HEK293 (cell line): ENCODE measurements around the gene SLC2A8.

Experiments
- CTCF ChIA-PET: fragments of 350-600 bp; formaldehyde crosslinking; extraction: SDS; loops from one replicate; lab custom pipeline; 2021; ENCODE audit warnings: antibody characterized with exemption; lab: Yijun Ruan, JAX
- POLR2A ChIA-PET: fragments of 300-600 bp; formaldehyde crosslinking; extraction: SDS; loops from one replicate; lab custom pipeline; 2020; ENCODE audit warnings: antibody characterized with exemption, inconsistent platforms; lab: Yijun Ruan, JAX
- H3K27ac ChIP-seq: fragments of 200-500 bp; sonication (Bioruptor generic); 2 replicates; pipeline ENCODE4 v1.5.1; 2014; ENCODE audit warnings: low read depth, low read length, control low read depth, inconsistent platforms; ENCODE audit errors: extremely low read depth
- H3K36me3 ChIP-seq, 2 experiments: fragments of 200-500 bp in 1 of 2; sonication (Bioruptor generic) in 1 of 2; 1 replicate in 1 of 2; 2 replicates in 1 of 2; pipeline ENCODE4 v1.5.1; 2014 to 2017; ENCODE audit warnings: inconsistent platforms in 2 of 2, low read length in 2 of 2; ENCODE audit not compliant: control insufficient read depth in 2 of 2, insufficient read depth in 1 of 2
- H3K4me1 ChIP-seq: fragments of 200-500 bp; sonication (Bioruptor generic); 2 replicates; pipeline ENCODE4 v1.5.1; 2014; ENCODE audit warnings: mild to moderate bottlenecking, low read length, inconsistent platforms; ENCODE audit not compliant: control insufficient read depth, insufficient read depth
- H3K4me3 ChIP-seq: 2 replicates; pipeline ENCODE4 v1.5.1; 2011; ENCODE audit warnings: low read depth, mild to moderate bottlenecking, control low read depth, low read length, moderate library complexity
- H3K9me3 ChIP-seq: fragments of 200-500 bp; sonication (Bioruptor generic); 2 replicates; pipeline ENCODE4 v1.5.1; 2014; ENCODE audit warnings: low read depth, low read length, inconsistent platforms; ENCODE audit not compliant: control insufficient read depth, insufficient read depth
- ATF2 ChIP-seq: fragments of 450-650 bp; formaldehyde crosslinking; IDR thresholded peaks from 2 replicates; pipeline ENCODE4 v1.5.1; 2016; ENCODE audit warnings: missing biosample characterization, missing genetic modification characterization, low read depth
- KLF16 ChIP-seq: fragments of 450-650 bp; formaldehyde crosslinking; IDR thresholded peaks from 2 replicates; pipeline ENCODE4 v1.5.1; 2017; ENCODE audit warnings: missing biosample characterization, missing genetic modification characterization
- OVOL3 ChIP-seq: fragments of 450-650 bp; formaldehyde crosslinking; IDR thresholded peaks from 2 replicates; pipeline ENCODE4 v1.5.1; 2016; ENCODE audit warnings: missing biosample characterization, missing genetic modification characterization
- PATZ1 ChIP-seq: fragments of 450-650 bp; formaldehyde crosslinking; IDR thresholded peaks from 2 replicates; pipeline ENCODE4 v1.5.1; 2016; ENCODE audit warnings: missing biosample characterization, missing genetic modification characterization
- PRDM2 ChIP-seq: fragments of 450-650 bp; formaldehyde crosslinking; IDR thresholded peaks from 2 replicates; pipeline ENCODE4 v1.5.1; 2016; ENCODE audit warnings: missing biosample characterization, missing genetic modification characterization, borderline replicate concordance
- SP3 ChIP-seq: fragments of 450-650 bp; formaldehyde crosslinking; IDR thresholded peaks from 2 replicates; pipeline ENCODE4 v1.5.1; 2016; ENCODE audit warnings: missing biosample characterization, missing genetic modification characterization
- ZIC2 ChIP-seq: fragments of 450-650 bp; formaldehyde crosslinking; IDR thresholded peaks from 2 replicates; pipeline ENCODE4 v1.5.1; 2016; ENCODE audit warnings: missing biosample characterization, missing genetic modification characterization
- ZNF19 ChIP-seq: fragments of 450-650 bp; formaldehyde crosslinking; IDR thresholded peaks from 2 replicates; pipeline ENCODE4; 2016; ENCODE audit warnings: missing biosample characterization, missing genetic modification characterization, low read depth
- ZNF2 ChIP-seq: fragments of 450-650 bp; formaldehyde crosslinking; IDR thresholded peaks from 2 replicates; pipeline ENCODE4 v1.5.1; 2016; ENCODE audit warnings: missing biosample characterization, missing genetic modification characterization
- ZNF274 ChIP-seq, 2 experiments: fragments of 200-500 bp in 1 of 2; fragments of 450-650 bp in 1 of 2; sonication (Bioruptor generic) in 1 of 2; formaldehyde crosslinking in 1 of 2; IDR thresholded peaks; 2 replicates each; pipeline versions ENCODE4 v1.5.1 to v1.6.1; 2014 to 2016; ENCODE audit warnings: borderline replicate concordance in 1 of 2, inconsistent platforms in 1 of 2, low read length in 1 of 2, missing biosample characterization in 1 of 2, missing genetic modification characterization in 1 of 2
- ZNF350 ChIP-seq: fragments of 450-650 bp; formaldehyde crosslinking; IDR thresholded peaks from 2 replicates; pipeline ENCODE4 v1.5.0; 2017; ENCODE audit warnings: missing biosample characterization, mild to moderate bottlenecking, missing genetic modification characterization
- ZNF449 ChIP-seq: fragments of 450-650 bp; formaldehyde crosslinking; IDR thresholded peaks from 2 replicates; pipeline ENCODE4 v1.5.1; 2017; ENCODE audit warnings: missing biosample characterization, mild to moderate bottlenecking, missing genetic modification characterization, moderate library complexity
- ZNF501 ChIP-seq: fragments of 450-650 bp; formaldehyde crosslinking; IDR thresholded peaks from 2 replicates; pipeline ENCODE4 v1.5.1; 2016; ENCODE audit warnings: missing biosample characterization, missing genetic modification characterization
- ZNF548 ChIP-seq: fragments of 450-650 bp; formaldehyde crosslinking; IDR thresholded peaks from 2 replicates; pipeline ENCODE4 v1.5.1; 2016; ENCODE audit warnings: missing biosample characterization, missing genetic modification characterization
- ZNF580 ChIP-seq: fragments of 450-650 bp; formaldehyde crosslinking; IDR thresholded peaks from 2 replicates; pipeline ENCODE4 v1.5.1; 2016; ENCODE audit warnings: missing biosample characterization, missing genetic modification characterization
- ZNF585B ChIP-seq: fragments of 450-650 bp; formaldehyde crosslinking; IDR thresholded peaks from 2 replicates; pipeline ENCODE4 v1.5.1; 2016; ENCODE audit warnings: missing biosample characterization, missing genetic modification characterization
- ZNF670 ChIP-seq: fragments of 450-650 bp; formaldehyde crosslinking; IDR thresholded peaks from 2 replicates; pipeline ENCODE4 v1.5.1; 2016; ENCODE audit warnings: missing biosample characterization, missing genetic modification characterization, low read depth
- ZNF747 ChIP-seq: fragments of 450-650 bp; formaldehyde crosslinking; IDR thresholded peaks from 2 replicates; pipeline ENCODE4 v1.5.1; 2016; ENCODE audit warnings: missing biosample characterization, missing genetic modification characterization
- ZNF830 ChIP-seq: fragments of 450-650 bp; IDR thresholded peaks from 2 replicates; pipeline ENCODE4 v1.5.0; 2018; ENCODE audit warnings: missing biosample characterization, missing genetic modification characterization, low read depth, mild to moderate bottlenecking, moderate library complexity

SLC2A8 gene

GRCh38 chr9:127362829-127363228 is 34.1 kb upstream of the SLC2A8 start (continued):
- TF ChIP-seq ATF2 (tag by site-specific recombination) (no peak), ZNF830 (tag by site-specific recombination) (no peak), ZNF501 (tag by site-specific recombination) (no peak), ZNF580 (tag by site-specific recombination) (no peak), PATZ1 (no peak), OVOL3 (tag by site-specific recombination) (no peak)

- Histone ChIP-seq H3K9me3 (no peaks in the 10 kb centered on the region), H3K27ac (no peak overlapping the region), H3K4me3 (no peak overlapping the region), H3K4me1 (no peaks in the 10 kb centered on the region)
- TF ChIP-seq ZNF449 (no peak), ZNF585B (tag by site-specific recombination) (no peak), ZNF670 (no peak), ZNF548 (no peak), SP3 (tag by site-specific recombination) (no peak), KLF16 (no peak), ZNF19 (no peak), ZIC2 (no peak), PRDM2 (tag by site-specific recombination) (no peak), ZNF2 (no peak), ZNF747 (no peak), ZNF274 (IDR thresholded peaks at IDR 0.05; ENCODE audit: low read length) (no peak), ZNF274 (tag by site-specific recombination; IDR thresholded peaks at IDR 0.05; ENCODE audit: borderline replicate concordance) (no peak), ZNF350 (tag by site-specific recombination) (no peak), OVOL3 (tag by site-specific recombination) (no peak)
- TF ChIP-seq, all 188 proteins: peak for 0
- ChIA-PET CTCF (interaction anchor here (0.7 to 1.1 kb wide), 2 partner anchors 10 to 151 kb away, joined by 3 to 4 read pairs; no protein-coding TSS in a partner anchor), POLR2A (no interaction called here)
- H3K36me3 ChIP-seq, result peaks cover 0 to 13% of the 10 kb centered on the region in 2 experiments; a peak in 2 of 3 replicates
Measured at GRCh38 chr9:127365461-127365860, 31.5 kb upstream of the SLC2A8 start.
